Endometrium (tissue), 2 donors: ENCODE results near the gene TESMIN.

Experiments
- FAIRE-seq: peaks from 2 replicates; lab custom pipeline; 2012; peaks lifted over from hg19 to GRCh38; lab: Jason Lieb, UNC
- donor health status: control.
- donor health status: control.

The TESMIN gene

DNA sequence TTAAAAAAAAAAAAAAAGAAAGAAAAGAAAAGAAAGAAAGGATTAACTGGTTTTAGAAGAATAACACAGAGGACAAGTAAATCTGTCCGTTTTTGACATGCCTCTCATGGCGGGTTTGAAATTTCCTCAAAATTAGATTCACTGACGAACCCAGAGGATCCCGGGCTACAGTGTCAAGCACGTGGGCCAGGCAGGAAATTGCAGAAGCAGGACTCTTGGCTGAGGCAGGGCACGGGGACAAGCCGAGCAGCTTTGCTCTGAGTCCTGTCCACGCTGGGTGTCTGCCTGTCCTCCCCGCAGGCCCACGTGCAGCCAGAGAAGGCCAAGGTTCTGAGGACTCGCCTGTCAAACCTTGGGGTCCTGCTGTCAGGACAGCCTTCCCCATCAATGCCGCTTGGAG lies 42.3 kb downstream of the TESMIN start:
- FAIRE-seq = no peak

DNA sequence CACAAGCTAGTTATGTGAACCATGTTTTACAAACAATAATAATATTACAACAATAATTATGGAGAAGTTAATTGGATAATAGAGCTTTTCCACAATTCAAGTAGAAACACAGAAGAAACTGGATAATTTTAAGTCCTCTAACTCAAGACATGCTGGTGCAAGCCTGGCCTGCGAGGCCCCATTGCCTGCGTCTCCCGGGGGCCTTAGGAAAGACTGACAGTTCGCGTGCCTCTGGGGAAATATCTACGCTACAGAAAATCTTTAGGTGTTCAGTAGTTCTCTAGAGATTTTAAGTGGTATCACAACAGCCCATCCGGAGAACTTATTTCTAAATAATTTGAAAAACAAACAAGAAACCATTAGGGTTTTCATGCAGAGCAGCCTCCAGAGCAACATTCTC lies 43.8 kb downstream of the TESMIN start:
- FAIRE-seq = no peak

GRCh38 chr11:68704887-68705286 lies 46.4 kb downstream of the TESMIN start:
- FAIRE-seq = no peak

- no peak for FAIRE-seq
Measured at GRCh38 chr11:68698993-68699392, 52.3 kb downstream of the TESMIN start.

GRCh38 chr11:68695531-68695930 lies 55.8 kb downstream of the TESMIN start:
- FAIRE-seq = no peak

- FAIRE-seq = no peak
Measured at GRCh38 chr11:68694431-68695297, 56.7 kb downstream of the TESMIN start.

DNA sequence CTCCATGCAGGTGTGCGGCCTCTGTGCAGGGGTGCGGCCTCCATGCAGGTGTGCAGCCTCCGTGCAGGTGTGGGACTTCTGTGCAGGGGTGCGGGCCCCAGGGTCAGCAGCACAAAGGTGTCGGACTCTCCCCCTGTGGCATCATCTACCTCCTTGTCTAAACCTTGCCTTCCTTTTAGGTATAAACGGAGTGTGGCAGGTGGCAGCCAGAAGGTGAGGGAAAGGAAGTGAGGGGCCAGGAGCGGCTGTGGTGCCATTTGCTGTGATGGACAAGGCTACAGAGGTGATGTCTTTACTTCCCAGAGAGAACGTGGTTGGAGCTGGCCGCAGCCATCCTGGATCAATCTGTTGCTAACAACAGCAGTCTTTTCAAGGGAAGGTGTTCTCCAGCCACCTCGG lies 57.8 kb downstream of the TESMIN start:
- FAIRE-seq = no peak

DNA sequence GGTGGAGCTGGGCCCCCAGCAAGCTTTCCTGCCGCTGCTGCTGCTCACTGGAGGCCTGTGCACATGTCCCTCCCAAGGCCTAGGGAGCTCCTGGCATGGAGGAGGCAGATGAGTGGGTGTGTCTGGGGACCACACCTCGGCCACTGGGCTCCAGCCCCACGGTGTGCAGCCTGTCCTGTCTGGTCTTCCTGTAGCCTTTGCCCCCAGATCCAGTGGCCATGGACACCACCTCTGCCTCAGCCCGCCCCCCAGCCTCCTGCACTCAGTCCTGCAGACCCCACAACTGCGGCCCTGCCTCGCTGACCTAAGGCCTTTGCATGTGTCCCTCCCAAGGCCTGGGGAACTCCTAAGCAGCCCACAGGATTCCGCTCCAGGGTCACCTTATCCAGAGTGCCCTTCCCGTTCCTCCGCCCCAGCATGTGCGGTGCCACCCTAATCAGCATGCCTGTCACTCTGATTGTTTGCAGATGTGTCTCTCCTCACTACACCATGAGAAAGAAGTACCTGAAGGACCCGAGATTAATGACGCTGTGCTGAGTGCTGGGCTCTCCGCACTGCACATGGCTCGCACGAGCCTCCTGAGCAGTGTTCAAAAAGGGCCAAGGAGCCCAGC lies 58.3 kb downstream of the TESMIN start:
- no peak for FAIRE-seq

DNA sequence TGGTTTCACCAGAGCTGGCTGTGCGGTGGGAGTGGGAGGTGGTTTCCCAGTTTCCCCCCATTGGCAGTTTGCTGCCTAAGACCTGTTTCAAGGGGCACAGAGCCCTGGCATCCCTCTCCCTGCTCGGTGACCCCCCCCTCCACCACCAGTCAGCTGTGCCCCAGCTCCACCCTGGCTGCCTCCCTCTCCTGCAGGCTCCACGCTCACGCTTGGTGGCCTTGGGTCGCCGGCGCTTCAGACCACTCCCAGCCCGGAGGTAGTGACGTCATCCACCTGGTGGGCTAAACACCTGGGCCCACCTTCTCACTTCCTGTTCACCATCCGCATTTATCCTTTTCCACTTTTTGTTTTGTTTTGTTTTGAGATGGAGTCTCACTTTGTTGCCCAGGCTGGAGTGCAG lies 59.2 kb downstream of the TESMIN start:
- FAIRE-seq = no peak

DNA sequence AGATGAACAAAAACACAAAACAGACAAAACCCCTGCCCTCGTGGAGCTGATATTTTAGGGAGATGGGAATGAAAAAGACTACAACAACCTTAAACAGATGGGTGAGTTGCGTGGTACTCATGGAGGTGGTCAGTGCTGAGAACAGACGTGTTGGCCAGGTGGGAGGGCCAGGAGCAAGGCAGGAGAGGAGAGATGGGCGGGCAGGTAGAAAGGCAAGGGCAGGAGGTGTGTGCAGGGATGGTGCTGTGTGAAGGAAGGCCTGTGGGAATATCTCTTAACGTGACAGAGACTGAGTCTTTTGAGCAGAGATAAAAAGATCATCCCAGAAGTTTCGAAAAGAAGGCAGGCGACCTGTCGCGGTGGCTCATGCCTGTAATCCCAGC lies 59.9 kb downstream of the TESMIN start:
- FAIRE-seq = no peak

GRCh38 chr11:68690671-68691401 lies 60.5 kb downstream of the TESMIN start:
- no peak for FAIRE-seq

- FAIRE-seq = no peak
Measured at GRCh38 chr11:68689737-68690625, 61.3 kb downstream of the TESMIN start.

GRCh38 chr11:68688881-68689280 lies 62.4 kb downstream of the TESMIN start:
- no peak for FAIRE-seq

DNA sequence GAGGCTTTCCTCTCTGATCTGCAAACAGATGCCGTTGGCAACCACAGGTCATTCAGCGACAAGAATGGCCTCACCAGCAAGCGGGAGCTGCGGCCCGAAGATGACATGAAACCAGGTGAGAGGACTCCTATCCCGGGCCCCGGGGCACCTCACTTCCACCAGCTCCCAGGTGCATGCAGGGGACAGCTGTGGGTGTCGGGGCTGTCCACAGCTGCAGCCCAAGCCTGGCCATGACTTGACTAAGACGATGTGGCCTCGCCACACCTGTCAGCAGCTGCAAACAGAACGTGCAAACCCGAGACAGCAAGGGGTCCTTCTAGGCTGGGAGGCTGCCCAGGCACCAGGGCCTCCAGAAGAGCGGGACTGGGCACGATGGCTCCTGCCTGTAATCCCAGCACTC lies 63.3 kb downstream of the TESMIN start:
- FAIRE-seq = no peak

DNA sequence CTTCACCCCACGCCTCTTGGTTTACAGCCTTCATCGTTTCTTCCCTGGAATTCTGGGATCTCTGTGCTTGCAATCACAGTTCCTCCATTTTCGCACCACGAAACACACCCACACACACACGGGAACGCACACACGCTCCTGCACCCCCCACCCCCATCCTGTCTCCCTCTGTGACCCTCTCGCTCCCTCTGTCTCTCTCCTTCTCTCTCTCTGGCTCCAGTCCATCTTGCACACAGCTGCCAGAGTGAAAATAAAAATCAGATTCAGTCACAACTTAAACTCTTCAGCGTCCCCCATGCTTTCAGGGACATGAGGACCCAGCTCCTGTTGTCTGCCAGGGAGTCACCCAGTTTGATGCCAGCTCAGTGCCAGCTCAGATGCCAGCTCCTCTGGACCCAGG lies 64.0 kb downstream of the TESMIN start:
- no peak for FAIRE-seq

DNA sequence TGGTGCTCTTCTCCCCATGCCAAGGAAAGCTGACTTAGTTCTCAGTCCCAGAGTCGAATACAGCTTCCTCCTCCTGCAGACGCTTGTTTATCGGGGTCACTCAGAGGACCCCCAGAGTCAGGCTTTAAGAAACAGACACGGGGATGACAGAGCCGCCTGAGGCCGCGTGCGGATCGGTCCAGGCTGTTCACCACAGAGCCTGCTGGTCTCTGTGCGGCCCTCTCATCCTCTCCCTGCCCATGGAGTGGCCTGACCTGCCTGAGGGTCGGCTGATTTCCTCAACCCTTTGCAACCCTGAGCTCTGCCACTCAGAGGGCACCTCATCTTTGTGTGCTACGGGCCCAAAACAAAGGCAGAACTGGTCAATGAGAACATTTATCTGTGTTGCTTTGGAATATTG lies 64.8 kb downstream of the TESMIN start:
- no peak for FAIRE-seq

DNA sequence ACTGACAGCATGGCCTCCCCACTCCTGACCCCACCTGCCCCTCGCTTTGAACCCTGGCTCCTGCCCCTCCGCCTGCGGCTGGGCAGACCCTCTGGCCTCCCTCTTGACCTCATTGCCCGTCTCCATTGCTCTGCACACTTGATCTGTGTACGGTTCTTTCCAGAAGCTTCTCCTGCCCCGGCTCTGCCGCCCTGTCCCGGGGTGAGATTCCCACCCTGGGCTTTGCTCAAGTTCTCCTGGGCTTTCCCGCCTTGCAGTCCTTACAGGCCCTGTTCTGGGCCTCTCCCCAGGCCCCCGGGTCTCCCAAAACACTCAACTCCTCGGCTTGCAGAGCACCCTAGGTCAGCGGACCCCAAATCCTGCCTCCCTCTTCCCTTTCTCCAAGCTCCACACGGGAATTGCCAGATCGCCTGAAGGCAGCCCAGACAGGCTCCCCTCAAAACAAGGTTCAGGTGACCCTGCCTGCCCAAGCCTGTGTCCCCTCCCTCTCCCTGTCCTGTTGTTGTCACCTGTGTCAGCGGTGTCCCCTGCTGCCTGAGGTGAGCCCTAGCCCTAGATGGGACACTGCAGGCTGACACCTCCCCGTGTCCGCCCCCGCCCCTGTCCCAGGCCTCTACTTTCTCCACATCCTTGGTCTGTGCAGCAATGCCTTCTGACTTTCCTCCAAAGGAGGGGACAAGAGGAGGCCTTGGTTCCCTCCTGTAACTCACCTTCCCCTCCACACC lies 65.5 kb downstream of the TESMIN start:
- FAIRE-seq = no peak

DNA sequence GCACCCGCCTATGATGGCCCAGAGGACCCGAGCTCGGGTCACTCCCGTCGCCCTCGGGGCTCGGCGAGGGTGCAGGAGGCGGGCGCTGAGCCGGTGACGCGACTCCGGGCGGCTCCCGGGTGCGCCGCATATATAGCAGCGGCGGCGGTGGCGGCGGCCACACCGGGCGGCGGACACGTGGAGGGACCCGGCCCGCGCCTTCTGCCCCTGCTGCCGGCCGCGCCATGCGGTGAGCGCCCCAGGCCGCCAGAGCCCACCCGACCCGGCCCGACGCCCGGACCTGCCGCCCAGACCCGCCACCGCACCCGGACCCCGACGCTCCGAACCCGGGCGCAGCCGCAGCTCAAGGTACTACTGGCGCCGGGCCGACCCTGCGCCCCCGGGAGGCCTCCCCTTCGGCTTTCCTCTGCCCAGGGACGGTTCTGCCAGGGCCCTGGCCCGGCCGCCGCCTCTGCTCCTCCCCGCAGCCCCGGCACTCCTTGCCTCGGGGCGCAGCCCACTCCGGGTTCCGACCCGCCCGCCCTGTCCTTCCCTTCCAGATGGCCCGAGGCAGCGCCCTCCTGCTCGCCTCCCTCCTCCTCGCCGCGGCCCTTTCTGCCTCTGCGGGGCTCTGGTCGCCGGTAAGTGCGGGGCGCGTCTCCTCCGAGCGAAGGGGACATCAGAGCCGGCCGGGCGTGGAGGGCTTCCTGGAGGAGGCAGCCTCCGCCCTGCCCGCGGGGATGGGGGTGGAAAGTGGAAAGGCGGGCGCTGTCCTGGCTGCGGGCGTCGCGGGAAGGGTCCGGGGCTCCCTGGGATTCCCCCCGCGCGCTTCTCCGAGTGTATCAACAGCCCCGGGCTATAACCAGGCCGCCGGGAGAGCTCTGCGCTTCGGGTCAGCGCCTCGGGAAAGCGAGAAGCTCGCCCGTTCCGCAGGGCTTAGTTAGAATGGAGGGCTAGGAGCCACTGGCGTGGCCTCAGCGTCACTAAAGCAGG lies 66.6 kb downstream of the TESMIN start, which contains the start of gene GAL:
TSS of gene GAL (plus strand) at position 160 of the 972 bp plus-strand sequence. CDS start at position 540, 380 bp downstream.
- no peak for FAIRE-seq

DNA sequence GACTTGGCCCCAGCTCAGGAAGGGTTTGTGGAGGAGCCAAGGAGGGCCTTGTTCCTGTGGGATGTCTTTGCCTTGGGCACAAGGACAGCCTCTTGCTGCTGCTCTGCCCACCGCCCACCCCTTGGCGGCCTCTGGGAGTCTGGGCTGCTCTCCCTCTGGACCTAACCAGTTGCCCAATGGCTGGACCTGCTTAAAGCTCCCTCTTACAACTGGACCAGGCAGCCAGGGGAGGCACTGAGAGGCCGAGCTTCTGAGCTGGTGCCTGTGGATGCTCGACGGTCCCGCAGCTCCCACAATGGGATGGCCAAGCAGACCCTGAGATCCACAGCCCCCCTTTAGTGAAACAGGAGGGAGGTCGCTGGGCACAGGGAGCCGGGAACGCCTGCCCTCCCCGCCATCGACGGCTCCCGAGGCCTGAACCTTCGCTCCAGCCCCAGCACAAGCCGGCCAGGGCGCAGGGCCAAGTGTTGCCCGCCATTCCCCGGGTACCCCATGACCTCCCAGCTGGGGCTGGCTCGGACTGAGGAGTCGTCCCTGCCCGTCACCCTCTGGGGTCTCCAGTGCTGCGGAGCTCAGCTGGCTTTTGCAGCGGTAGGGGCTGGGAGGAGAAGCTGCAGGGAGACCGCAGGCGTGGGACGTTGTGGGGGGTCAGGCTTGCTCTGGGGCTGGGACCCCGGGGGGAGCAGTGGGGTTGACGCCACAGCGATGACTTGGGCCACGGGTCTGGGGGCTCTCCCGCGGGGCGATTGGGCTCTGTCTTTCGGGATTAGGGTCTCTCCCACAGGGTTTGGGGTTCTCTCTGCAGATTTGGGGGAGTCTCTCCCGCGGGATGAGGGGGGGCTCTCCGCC lies 67.6 kb downstream of the TESMIN start:
- no peak for FAIRE-seq
